Stimulated activated CD4-positive, alpha-beta T cell treated with anti-CD3 and anti-CD28 coated beads, Interleukin-2, amount 100 ng/mL, for 48 hours (primary cell): ENCODE measurements around the gene ALAD.

ENCODE experiments used
- DNase-seq, 2 donors: peaks; one replicate each; pipeline ENCODE4 v3.0.0-alpha.2; 2020

The ALAD gene

GRCh38 chr9:113343732-113344231 is 57.3 kb downstream of the ALAD start:
- DNase-seq = no peak

- no peak for DNase-seq
Measured at GRCh38 chr9:113341712-113342410, 59.2 kb downstream of the ALAD start.

- peak; percentile 77 to 83 for DNase-seq
Measured at GRCh38 chr9:113340011-113340699, 60.9 kb downstream of the ALAD start, which contains the start of gene WDR31. WDR31 (minus strand) TSS chr9:113340275; CDS start chr9:113332022, 8,253 bp downstream.

GRCh38 chr9:113337714-113338113 is 63.4 kb downstream of the ALAD start:
- DNase-seq = no peak
